GM23338 (cell line): ENCODE results near the gene PPP1R12C. TPM values are rescaled to one million over a fixed set of nuclear protein-coding genes. Genes with fewer than 3 reads are reported as not detected.

Source experiments
- ATAC-seq: fragments of 200-7000 bp; cut with Tn5 transposase; 3 replicates; pipeline ENCODE4 v1.9.1; 2020
- DNase-seq: peaks from one replicate; pipeline ENCODE4 v3.0.0-alpha.2; 2015; ENCODE audit warnings: low spot score
- H2AFZ ChIP-seq: fragments of 200-600 bp; sonication (generic); 2 replicates; pipeline ENCODE4 v1.8.0; 2016; ENCODE audit warnings: antibody characterized with exemption, mild to moderate bottlenecking, moderate library complexity
- H3F3A ChIP-seq: fragments of 200-600 bp; sonication (generic); replicated peaks from 2 replicates; pipeline ENCODE4 v1.8.0; 2017; ENCODE audit warnings: antibody characterized with exemption, mixed run types, low read depth
- H3K27ac ChIP-seq: fragments of 200-600 bp; sonication (generic); 2 replicates; pipeline ENCODE4 v1.6.1; 2016; ENCODE audit warnings: low read depth
- H3K27me3 ChIP-seq: fragments of 200-600 bp; sonication (generic); 2 replicates; pipeline ENCODE4 v1.8.0; 2016; ENCODE audit warnings: mild to moderate bottlenecking, mixed run types, moderate library complexity; ENCODE audit not compliant: insufficient read depth
- H3K36me3 ChIP-seq: fragments of 200-600 bp; sonication (generic); 2 replicates; pipeline ENCODE4 v1.8.0; 2016; ENCODE audit warnings: mild to moderate bottlenecking; ENCODE audit not compliant: insufficient read depth
- H3K4me1 ChIP-seq: fragments of 200-600 bp; sonication (generic); 2 replicates; pipeline ENCODE4 v1.8.0; 2016; ENCODE audit warnings: mild to moderate bottlenecking, moderate library complexity; ENCODE audit not compliant: insufficient read depth
- H3K4me2 ChIP-seq: fragments of 200-600 bp; sonication (generic); 2 replicates; pipeline ENCODE4 v1.7.1; 2017; ENCODE audit warnings: mixed run types
- H3K4me3 ChIP-seq: fragments of 200-600 bp; sonication (generic); 2 replicates; pipeline ENCODE4 v1.6.1; 2016; ENCODE audit warnings: mixed run types
- H3K79me2 ChIP-seq: fragments of 200-600 bp; sonication (generic); replicated peaks from 2 replicates; pipeline ENCODE4 v1.8.0; 2017; ENCODE audit warnings: mild to moderate bottlenecking; ENCODE audit not compliant: insufficient read depth
- H3K9me2 ChIP-seq: fragments of 200-600 bp; sonication (generic); 2 replicates; pipeline ENCODE4 v1.8.0; 2017; ENCODE audit not compliant: insufficient read depth
- H4K20me1 ChIP-seq: fragments of 200-600 bp; sonication (generic); replicated peaks from 2 replicates; pipeline ENCODE4 v1.8.0; 2017; ENCODE audit warnings: mild to moderate bottlenecking; ENCODE audit not compliant: insufficient read depth
- H3K27ac Mint-ChIP-seq: 2 replicates; pipeline ENCODE4 v1.8.0; 2020; ENCODE audit warnings: inconsistent platforms, mild to moderate bottlenecking, moderate library complexity, mixed read lengths
- H3K27me3 Mint-ChIP-seq: 3 replicates; pipeline ENCODE4 v1.8.0; 2022; ENCODE audit warnings: low read depth, mild to moderate bottlenecking, moderate library complexity, mixed read lengths, inconsistent platforms; ENCODE audit not compliant: insufficient read depth, poor library complexity
- H3K36me3 Mint-ChIP-seq: 3 replicates; pipeline ENCODE4 v1.8.0; 2021; ENCODE audit warnings: low read depth, mild to moderate bottlenecking, inconsistent platforms, moderate library complexity, mixed read lengths
- H3K4me1 Mint-ChIP-seq: 3 replicates; pipeline ENCODE4 v1.8.0; 2020; ENCODE audit warnings: mild to moderate bottlenecking, inconsistent platforms, mixed read lengths
- H3K4me3 Mint-ChIP-seq: 3 replicates; pipeline ENCODE4 v1.8.0; 2021; ENCODE audit warnings: moderate library complexity, mild to moderate bottlenecking, inconsistent platforms, mixed read lengths
- H3K9me3 Mint-ChIP-seq: 3 replicates; pipeline ENCODE4 v1.8.0; 2020; ENCODE audit warnings: moderate library complexity, mild to moderate bottlenecking, inconsistent platforms, mixed read lengths
- CREB1 ChIP-seq: fragments of 250-450 bp; sonication (Bioruptor Pico); IDR thresholded peaks from 2 replicates; pipeline ENCODE4 v1.5.0; 2020; ENCODE audit warnings: low read depth, mild to moderate bottlenecking, moderate library complexity
- ETS1 ChIP-seq: IDR thresholded peaks from 2 replicates; pipeline ENCODE4 v1.6.1; 2016; ENCODE audit warnings: antibody characterized with exemption
- EZH2 ChIP-seq: fragments of 200-600 bp; sonication (generic); IDR thresholded peaks from one replicate; pipeline ENCODE4 v1.8.0; 2017; ENCODE audit warnings: antibody characterized with exemption, mild to moderate bottlenecking, low read depth; ENCODE audit not compliant: unreplicated experiment
- EZH2phosphoT487 ChIP-seq: fragments of 200-600 bp; sonication (generic); IDR thresholded peaks from one replicate; pipeline ENCODE4 v1.8.1; 2018; ENCODE audit warnings: antibody characterized with exemption; ENCODE audit not compliant: unreplicated experiment
- JUNB ChIP-seq: IDR thresholded peaks from one replicate; pipeline ENCODE4 v1.6.1; 2016; ENCODE audit warnings: antibody characterized with exemption; ENCODE audit not compliant: unreplicated experiment
- NANOG ChIP-seq: IDR thresholded peaks from 2 replicates; pipeline ENCODE4 v1.6.1; 2016; ENCODE audit warnings: antibody characterized with exemption, borderline replicate concordance
- POLR2AphosphoS5 ChIP-seq: IDR thresholded peaks from 2 replicates; pipeline ENCODE4 v1.6.1; 2016; ENCODE audit warnings: antibody characterized with exemption, low read depth
- REST ChIP-seq: IDR thresholded peaks from one replicate; pipeline ENCODE4 v1.6.1; 2018; ENCODE audit warnings: antibody characterized with exemption; ENCODE audit not compliant: unreplicated experiment
- STAT1 ChIP-seq: IDR thresholded peaks from one replicate; pipeline ENCODE4 v1.6.1; 2016; ENCODE audit warnings: antibody characterized with exemption; ENCODE audit not compliant: unreplicated experiment
- ZNF114 ChIP-seq: fragments of 250-450 bp; sonication (Bioruptor Pico); IDR thresholded peaks from 2 replicates; pipeline ENCODE4 v1.5.0; 2020; ENCODE audit warnings: mild to moderate bottlenecking, moderate library complexity
- ZNF331 ChIP-seq: fragments of 250-450 bp; sonication (Bioruptor Pico); IDR thresholded peaks from 2 replicates; pipeline ENCODE4 v1.5.0; 2020; ENCODE audit warnings: low read depth, mild to moderate bottlenecking, moderate library complexity
- polyA plus RNA-seq: library from polyadenylated mRNA; unstranded; fragments of >200 nt; fragmentation: Nextera tagmentation; extraction: Ambion mirVana; gene quantifications from 2 replicates; pipeline ENCODE4 v1.2.1, GENCODE V29; 2016
- total RNA-seq: library from RNA; depleted of rRNA; stranded (reverse); fragments of >200 nt; shearing (Covaris generic); gene quantifications from 2 replicates; pipeline ENCODE4 v1.2.3, GENCODE V29; 2014
- TF ChIP-seq, protein P1 (sequence below): fragments of 250-450 bp; sonication (Bioruptor Pico); IDR thresholded peaks from 2 replicates; pipeline ENCODE4 v1.5.0; 2020; ENCODE audit warnings: mild to moderate bottlenecking, moderate library complexity
- TF ChIP-seq, protein P2 (sequence below), 2 experiments: fragments of 200-600 bp in 1 of 2; sonication (generic) in 1 of 2; conservative IDR thresholded peaks; 2 replicates each; pipeline versions ENCODE4 v1.5.1 to v1.6.1; 2016 to 2017; ENCODE audit warnings: antibody characterized with exemption in 2 of 2, low read depth in 2 of 2, mild to moderate bottlenecking in 2 of 2, moderate library complexity in 1 of 2

Gene PPP1R12C
- total and polyA plus RNA-seq, 2 experiments from 2014 or later: 33.2 to 83.9 TPM

GRCh38 chr19:55084416-55084815 is 33.0 kb downstream of the PPP1R12C start:
- Histone ChIP-seq H3K4me2 (no peak overlapping the region), H2AFZ (no peak overlapping the region), H3K36me3 (no peaks in the 10 kb centered on the region), H3K4me1 (peaks cover 31% of the 10 kb centered on the region), H3F3A (peaks cover 29% of the 10 kb centered on the region), H3K9me2 (no peaks in the 10 kb centered on the region), H4K20me1 (peaks cover 17% of the 10 kb centered on the region), H3K4me3 (no peak overlapping the region), H3K27ac (no peak overlapping the region), H3K27me3 (peaks cover 27% of the 10 kb centered on the region), H3K79me2 (no peaks in the 10 kb centered on the region)
- Mint-ChIP-seq H3K27me3 (peaks cover 66% of the 10 kb centered on the region), H3K4me3 (no peak overlapping the region; the same call in 2 of the 3 replicates), H3K27ac (no peak overlapping the region), H3K9me3 (peaks cover 5% of the 10 kb centered on the region; the same call in 2 of the 3 replicates), H3K36me3 (peaks cover 17% of the 10 kb centered on the region), H3K4me1 (peaks cover 52% of the 10 kb centered on the region)
- TF ChIP-seq ETS1: no peak
- no peak for TF ChIP-seq STAT1
- no peak for TF ChIP-seq ZNF114
- TF ChIP-seq NANOG: no peak
- no peak for TF ChIP-seq ZNF331 (CRISPR knock-in tag)
- no peak for TF ChIP-seq EZH2
- TF ChIP-seq, protein P1, sequence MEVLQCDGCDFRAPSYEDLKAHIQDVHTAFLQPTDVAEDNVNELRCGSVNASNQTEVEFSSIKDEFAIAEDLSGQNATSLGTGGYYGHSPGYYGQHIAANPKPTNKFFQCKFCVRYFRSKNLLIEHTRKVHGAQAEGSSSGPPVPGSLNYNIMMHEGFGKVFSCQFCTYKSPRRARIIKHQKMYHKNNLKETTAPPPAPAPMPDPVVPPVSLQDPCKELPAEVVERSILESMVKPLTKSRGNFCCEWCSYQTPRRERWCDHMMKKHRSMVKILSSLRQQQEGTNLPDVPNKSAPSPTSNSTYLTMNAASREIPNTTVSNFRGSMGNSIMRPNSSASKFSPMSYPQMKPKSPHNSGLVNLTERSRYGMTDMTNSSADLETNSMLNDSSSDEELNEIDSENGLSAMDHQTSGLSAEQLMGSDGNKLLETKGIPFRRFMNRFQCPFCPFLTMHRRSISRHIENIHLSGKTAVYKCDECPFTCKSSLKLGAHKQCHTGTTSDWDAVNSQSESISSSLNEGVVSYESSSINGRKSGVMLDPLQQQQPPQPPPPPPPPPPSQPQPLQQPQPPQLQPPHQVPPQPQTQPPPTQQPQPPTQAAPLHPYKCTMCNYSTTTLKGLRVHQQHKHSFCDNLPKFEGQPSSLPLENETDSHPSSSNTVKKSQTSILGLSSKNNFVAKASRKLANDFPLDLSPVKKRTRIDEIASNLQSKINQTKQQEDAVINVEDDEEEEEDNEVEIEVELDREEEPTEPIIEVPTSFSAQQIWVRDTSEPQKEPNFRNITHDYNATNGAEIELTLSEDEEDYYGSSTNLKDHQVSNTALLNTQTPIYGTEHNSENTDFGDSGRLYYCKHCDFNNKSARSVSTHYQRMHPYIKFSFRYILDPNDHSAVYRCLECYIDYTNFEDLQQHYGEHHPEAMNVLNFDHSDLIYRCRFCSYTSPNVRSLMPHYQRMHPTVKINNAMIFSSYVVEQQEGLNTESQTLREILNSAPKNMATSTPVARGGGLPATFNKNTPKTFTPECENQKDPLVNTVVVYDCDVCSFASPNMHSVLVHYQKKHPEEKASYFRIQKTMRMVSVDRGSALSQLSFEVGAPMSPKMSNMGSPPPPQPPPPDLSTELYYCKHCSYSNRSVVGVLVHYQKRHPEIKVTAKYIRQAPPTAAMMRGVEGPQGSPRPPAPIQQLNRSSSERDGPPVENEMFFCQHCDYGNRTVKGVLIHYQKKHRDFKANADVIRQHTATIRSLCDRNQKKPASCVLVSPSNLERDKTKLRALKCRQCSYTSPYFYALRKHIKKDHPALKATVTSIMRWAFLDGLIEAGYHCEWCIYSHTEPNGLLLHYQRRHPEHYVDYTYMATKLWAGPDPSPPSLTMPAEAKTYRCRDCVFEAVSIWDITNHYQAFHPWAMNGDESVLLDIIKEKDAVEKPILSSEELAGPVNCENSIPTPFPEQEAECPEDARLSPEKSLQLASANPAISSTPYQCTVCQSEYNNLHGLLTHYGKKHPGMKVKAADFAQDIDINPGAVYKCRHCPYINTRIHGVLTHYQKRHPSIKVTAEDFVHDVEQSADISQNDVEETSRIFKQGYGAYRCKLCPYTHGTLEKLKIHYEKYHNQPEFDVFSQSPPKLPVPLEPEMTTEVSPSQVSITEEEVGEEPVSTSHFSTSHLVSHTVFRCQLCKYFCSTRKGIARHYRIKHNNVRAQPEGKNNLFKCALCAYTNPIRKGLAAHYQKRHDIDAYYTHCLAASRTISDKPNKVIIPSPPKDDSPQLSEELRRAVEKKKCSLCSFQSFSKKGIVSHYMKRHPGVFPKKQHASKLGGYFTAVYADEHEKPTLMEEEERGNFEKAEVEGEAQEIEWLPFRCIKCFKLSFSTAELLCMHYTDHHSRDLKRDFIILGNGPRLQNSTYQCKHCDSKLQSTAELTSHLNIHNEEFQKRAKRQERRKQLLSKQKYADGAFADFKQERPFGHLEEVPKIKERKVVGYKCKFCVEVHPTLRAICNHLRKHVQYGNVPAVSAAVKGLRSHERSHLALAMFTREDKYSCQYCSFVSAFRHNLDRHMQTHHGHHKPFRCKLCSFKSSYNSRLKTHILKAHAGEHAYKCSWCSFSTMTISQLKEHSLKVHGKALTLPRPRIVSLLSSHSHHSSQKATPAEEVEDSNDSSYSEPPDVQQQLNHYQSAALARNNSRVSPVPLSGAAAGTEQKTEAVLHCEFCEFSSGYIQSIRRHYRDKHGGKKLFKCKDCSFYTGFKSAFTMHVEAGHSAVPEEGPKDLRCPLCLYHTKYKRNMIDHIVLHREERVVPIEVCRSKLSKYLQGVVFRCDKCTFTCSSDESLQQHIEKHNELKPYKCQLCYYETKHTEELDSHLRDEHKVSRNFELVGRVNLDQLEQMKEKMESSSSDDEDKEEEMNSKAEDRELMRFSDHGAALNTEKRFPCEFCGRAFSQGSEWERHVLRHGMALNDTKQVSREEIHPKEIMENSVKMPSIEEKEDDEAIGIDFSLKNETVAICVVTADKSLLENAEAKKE (CRISPR knock-in tag): no peak
- no peak for TF ChIP-seq POLR2AphosphoS5
- TF ChIP-seq, protein P2, sequence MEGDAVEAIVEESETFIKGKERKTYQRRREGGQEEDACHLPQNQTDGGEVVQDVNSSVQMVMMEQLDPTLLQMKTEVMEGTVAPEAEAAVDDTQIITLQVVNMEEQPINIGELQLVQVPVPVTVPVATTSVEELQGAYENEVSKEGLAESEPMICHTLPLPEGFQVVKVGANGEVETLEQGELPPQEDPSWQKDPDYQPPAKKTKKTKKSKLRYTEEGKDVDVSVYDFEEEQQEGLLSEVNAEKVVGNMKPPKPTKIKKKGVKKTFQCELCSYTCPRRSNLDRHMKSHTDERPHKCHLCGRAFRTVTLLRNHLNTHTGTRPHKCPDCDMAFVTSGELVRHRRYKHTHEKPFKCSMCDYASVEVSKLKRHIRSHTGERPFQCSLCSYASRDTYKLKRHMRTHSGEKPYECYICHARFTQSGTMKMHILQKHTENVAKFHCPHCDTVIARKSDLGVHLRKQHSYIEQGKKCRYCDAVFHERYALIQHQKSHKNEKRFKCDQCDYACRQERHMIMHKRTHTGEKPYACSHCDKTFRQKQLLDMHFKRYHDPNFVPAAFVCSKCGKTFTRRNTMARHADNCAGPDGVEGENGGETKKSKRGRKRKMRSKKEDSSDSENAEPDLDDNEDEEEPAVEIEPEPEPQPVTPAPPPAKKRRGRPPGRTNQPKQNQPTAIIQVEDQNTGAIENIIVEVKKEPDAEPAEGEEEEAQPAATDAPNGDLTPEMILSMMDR (conservative IDR thresholded peaks at IDR 0.05; ENCODE audit: low read depth in 2 of 2): no peak
- TF ChIP-seq JUNB: no peak
- no peak for TF ChIP-seq CREB1 (CRISPR knock-in tag)
- no peak for TF ChIP-seq REST
- TF ChIP-seq EZH2phosphoT487: no peak
- DNase-seq (no peak), ATAC-seq (no peak)
